ENCODE measurements around the gene SLC26A5. TPM values are rescaled to one million over a fixed set of nuclear protein-coding genes. Genes with fewer than 3 reads are reported as not detected.

The SLC26A5 gene, protein sequence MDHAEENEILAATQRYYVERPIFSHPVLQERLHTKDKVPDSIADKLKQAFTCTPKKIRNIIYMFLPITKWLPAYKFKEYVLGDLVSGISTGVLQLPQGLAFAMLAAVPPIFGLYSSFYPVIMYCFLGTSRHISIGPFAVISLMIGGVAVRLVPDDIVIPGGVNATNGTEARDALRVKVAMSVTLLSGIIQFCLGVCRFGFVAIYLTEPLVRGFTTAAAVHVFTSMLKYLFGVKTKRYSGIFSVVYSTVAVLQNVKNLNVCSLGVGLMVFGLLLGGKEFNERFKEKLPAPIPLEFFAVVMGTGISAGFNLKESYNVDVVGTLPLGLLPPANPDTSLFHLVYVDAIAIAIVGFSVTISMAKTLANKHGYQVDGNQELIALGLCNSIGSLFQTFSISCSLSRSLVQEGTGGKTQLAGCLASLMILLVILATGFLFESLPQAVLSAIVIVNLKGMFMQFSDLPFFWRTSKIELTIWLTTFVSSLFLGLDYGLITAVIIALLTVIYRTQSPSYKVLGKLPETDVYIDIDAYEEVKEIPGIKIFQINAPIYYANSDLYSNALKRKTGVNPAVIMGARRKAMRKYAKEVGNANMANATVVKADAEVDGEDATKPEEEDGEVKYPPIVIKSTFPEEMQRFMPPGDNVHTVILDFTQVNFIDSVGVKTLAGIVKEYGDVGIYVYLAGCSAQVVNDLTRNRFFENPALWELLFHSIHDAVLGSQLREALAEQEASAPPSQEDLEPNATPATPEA
- total RNA-seq = not detected in 2 replicates

GRCh38 chr7:103446049-103446520 is at the start of gene SLC26A5:
TSS of gene SLC26A5 (minus strand) at chr7:103446207. CDS start at chr7:103421514, 24,693 bp downstream.

GRCh38 chr7:103347507-103348267 is 98.3 kb downstream of the SLC26A5 start, which contains the start of gene PSMC2:
TSS of gene PSMC2 (plus strand) at chr7:103347643. CDS start at chr7:103347712, 69 bp downstream.

DNA sequence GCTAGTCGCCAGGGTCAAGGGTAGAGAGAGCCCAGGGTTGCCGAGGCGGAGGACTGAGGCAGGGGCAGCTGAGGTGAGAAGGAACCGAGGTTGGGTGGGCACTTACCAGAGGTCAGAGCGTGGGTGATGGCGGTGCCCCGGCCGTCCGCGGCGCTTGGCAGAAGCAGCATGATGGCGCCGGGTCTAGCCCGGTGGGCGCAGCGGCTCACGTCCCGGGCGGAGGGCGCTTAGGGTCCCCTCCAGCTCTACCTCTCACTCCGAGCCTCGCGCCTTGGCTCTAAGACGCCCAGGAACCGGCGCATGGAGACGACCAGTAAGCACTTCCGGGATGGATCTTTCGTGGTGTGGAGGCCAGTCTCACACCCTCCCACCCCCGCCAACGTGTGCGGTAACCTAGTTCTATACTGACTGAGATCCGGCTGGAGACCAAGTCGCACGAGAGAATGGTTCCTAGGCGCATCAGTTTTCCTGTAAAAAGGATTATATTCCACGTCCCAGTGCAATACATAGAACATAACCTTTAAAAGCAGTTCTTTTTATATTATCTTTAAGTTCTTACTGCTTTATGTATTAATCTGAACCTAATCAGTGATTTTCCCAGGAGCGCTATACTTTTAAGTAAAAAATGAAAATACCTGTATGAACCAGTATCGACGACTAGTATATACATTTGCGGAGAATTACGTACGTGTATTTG is 101.4 kb downstream of the SLC26A5 start, which contains the start of gene DNAJC2:
TSS of gene DNAJC2 (minus strand) at position 315 of the 697 bp plus-strand sequence. CDS start at position 170, 145 bp downstream.

Other genes with a start within 250 kb of the SLC26A5 start
- gene PMPCB, start 148.8 kb downstream of the SLC26A5 start, total RNA-seq = 42.6 and 50.3 TPM in 2 replicates
- 17.1 and 22.6 TPM in 2 replicates for gene DNAJC2, start 101.4 kb downstream of the SLC26A5 start, total RNA-seq
- 195 and 229 TPM in 2 replicates for gene PSMC2, start 98.6 kb downstream of the SLC26A5 start, total RNA-seq